ENCODE data around the gene YAE1.

- TF ChIP-seq EZH2 (IDR thresholded peaks at IDR 0.05; ENCODE audit: borderline replicate concordance, low read length) = no peak
- TF ChIP-seq CTCF (IDR thresholded peaks at IDR 0.05; ENCODE audit: low read length) = no peak
These were observed 28.9 kb downstream of the YAE1 start for GRCh38 chr7:39594988-39595620.
